H1 (cell line): ENCODE measurements around the gene RHO. TPM values are rescaled to one million over a fixed set of nuclear protein-coding genes. Genes with fewer than 3 reads are reported as not detected.

Experiments used
- CTCF ChIA-PET: fragments of 300-600 bp; sonication (Branson Sonifier 250); formaldehyde crosslinking; loops from one replicate; lab custom pipeline; 2021; ENCODE audit not compliant: partially characterized antibody; lab: Charles Lee
- POLR2A ChIA-PET: fragments of 300-600 bp; sonication (Branson Sonifier 250); formaldehyde crosslinking; loops from one replicate; lab custom pipeline; 2021; ENCODE audit warnings: inconsistent platforms; ENCODE audit not compliant: partially characterized antibody; lab: Charles Lee
- DNase-seq, 2 experiments: peaks; one replicate each; pipeline versions ENCODE4 v3.0.0 to v3.0.0-alpha.2; 2010 to 2022; ENCODE audit warnings: low spot score in 2 of 2, low read depth in 1 of 2, mixed read lengths in 1 of 2
- FAIRE-seq: peaks from 2 replicates; lab custom pipeline; 2011; peaks lifted over from hg19 to GRCh38; lab: Jason Lieb, UNC
- H2AFZ ChIP-seq: 2 replicates; pipeline ENCODE4 v1.8.1; 2012; ENCODE audit warnings: low read length, inconsistent platforms
- H2AK5ac ChIP-seq: 2 replicates; pipeline ENCODE4 v1.6.1; 2013; ENCODE audit warnings: low read depth, low read length
- H2BK120ac ChIP-seq: replicated peaks from 2 replicates; pipeline ENCODE3; 2013; ENCODE audit warnings: low read depth, low read length, inconsistent platforms
- H2BK12ac ChIP-seq: 2 replicates; pipeline ENCODE4 v1.6.1; 2013; ENCODE audit warnings: low read depth, low read length
- H2BK15ac ChIP-seq: 2 replicates; pipeline ENCODE4 v1.6.1; 2013; ENCODE audit warnings: low read length
- H2BK20ac ChIP-seq: 2 replicates; pipeline ENCODE4 v1.6.1; 2013; ENCODE audit warnings: low read length
- H2BK5ac ChIP-seq: 2 replicates; pipeline ENCODE4 v1.6.1; 2013; ENCODE audit warnings: low read depth, low read length
- H3K14ac ChIP-seq: 2 replicates; pipeline ENCODE4 v1.6.1; 2013; ENCODE audit warnings: inconsistent platforms; ENCODE audit not compliant: insufficient read length
- H3K18ac ChIP-seq: 2 replicates; pipeline ENCODE4 v1.6.1; 2013; ENCODE audit warnings: low read length; ENCODE audit errors: extremely low read depth
- H3K23ac ChIP-seq: 2 replicates; pipeline ENCODE4 v1.6.1; 2013; ENCODE audit warnings: inconsistent platforms; ENCODE audit not compliant: insufficient read length
- H3K23me2 ChIP-seq: 2 replicates; pipeline ENCODE4 v1.6.1; 2013; ENCODE audit warnings: low read depth, low read length
- H3K27ac ChIP-seq: 2 replicates; pipeline ENCODE4 v1.6.1; 2011; ENCODE audit warnings: low read depth, low read length, inconsistent platforms
- H3K27me3 ChIP-seq, 4 experiments: replicated peaks in 1 of 4; 1 replicate in 1 of 4; 2 replicates in 3 of 4; pipeline versions ENCODE4 v1.6.1 to v1.8.1; 2011 to 2013; ENCODE audit warnings: low read length in 3 of 4, mild to moderate bottlenecking in 3 of 4, inconsistent platforms in 2 of 4, mixed read lengths in 2 of 4, moderate library complexity in 1 of 4; ENCODE audit not compliant: control insufficient read depth in 3 of 4, insufficient read depth in 3 of 4; ENCODE audit errors: extremely low read depth in 1 of 4
- H3K36me3 ChIP-seq, 4 experiments: 2 replicates each; pipeline versions ENCODE4 v1.6.1 to v1.8.1; 2011 to 2013; ENCODE audit warnings: mild to moderate bottlenecking in 4 of 4, low read length in 3 of 4, moderate library complexity in 2 of 4, control low read depth in 1 of 4, inconsistent platforms in 1 of 4; ENCODE audit not compliant: insufficient read depth in 4 of 4, control insufficient read depth in 2 of 4
- H3K4ac ChIP-seq: replicated peaks from 2 replicates; pipeline ENCODE3; 2013; ENCODE audit warnings: low read length, low read depth, mixed read lengths, inconsistent platforms; ENCODE audit not compliant: insufficient read length
- H3K4me1 ChIP-seq, 4 experiments: replicated peaks in 1 of 4; 1 replicate in 1 of 4; 2 replicates in 3 of 4; pipeline versions ENCODE4 v1.6.1 to v1.8.1; 2011 to 2013; ENCODE audit warnings: low read length in 3 of 4, inconsistent platforms in 2 of 4, mixed read lengths in 1 of 4; ENCODE audit not compliant: insufficient read depth in 4 of 4, control insufficient read depth in 3 of 4
- H3K4me2 ChIP-seq, 2 experiments: 2 replicates each; pipeline versions ENCODE4 v1.6.1 to v1.8.1; 2011 to 2013; ENCODE audit warnings: low read depth in 2 of 2, low read length in 2 of 2, control low read depth in 1 of 2, inconsistent platforms in 1 of 2, mild to moderate bottlenecking in 1 of 2; ENCODE audit not compliant: insufficient read depth in 1 of 2
- H3K4me3 ChIP-seq, 4 experiments: fragments of 200-600, 300-600 bp in 1 of 4; sonication (generic), shearing (Covaris generic), sonication (Bioruptor Twin) in 1 of 4; 2 replicates each; pipeline versions ENCODE4 v1.5.1 to v1.8.1; 2011 to 2016; ENCODE audit warnings: low read length in 4 of 4, low read depth in 3 of 4, control low read depth in 2 of 4, inconsistent platforms in 2 of 4, mild to moderate bottlenecking in 2 of 4, mixed read lengths in 1 of 4, moderate library complexity in 1 of 4; ENCODE audit not compliant: insufficient read depth in 2 of 4; ENCODE audit errors: extremely low read depth in 1 of 4
- H3K56ac ChIP-seq: replicated peaks from 2 replicates; pipeline ENCODE3; 2013; ENCODE audit warnings: low read depth, mild to moderate bottlenecking, mixed read lengths, low read length, inconsistent platforms; ENCODE audit not compliant: insufficient read length
- H3K79me1 ChIP-seq: 2 replicates; pipeline ENCODE4 v1.6.1; 2013; ENCODE audit warnings: low read depth, low read length, control low read depth
- H3K79me2 ChIP-seq, 2 experiments: 2 replicates each; pipeline versions ENCODE4 v1.6.1 to v1.8.1; 2012 to 2013; ENCODE audit warnings: low read length in 2 of 2, mild to moderate bottlenecking in 2 of 2, inconsistent platforms in 1 of 2; ENCODE audit not compliant: insufficient read depth in 2 of 2, control insufficient read depth in 1 of 2
- H3K9ac ChIP-seq, 4 experiments: replicated peaks in 1 of 4; 1 replicate in 1 of 4; 2 replicates in 3 of 4; pipeline versions ENCODE4 v1.6.1 to v1.8.1; 2011 to 2013; ENCODE audit warnings: low read depth in 3 of 4, low read length in 3 of 4, control low read depth in 2 of 4, mild to moderate bottlenecking in 2 of 4, moderate library complexity in 2 of 4, inconsistent platforms in 1 of 4; ENCODE audit errors: extremely low read depth in 1 of 4
- H3K9me3 ChIP-seq, 2 experiments: 2 replicates each; pipeline versions ENCODE4 v1.6.1 to v1.8.1; 2012 to 2013; ENCODE audit warnings: mild to moderate bottlenecking in 2 of 2, moderate library complexity in 2 of 2, control low read depth in 1 of 2, inconsistent platforms in 1 of 2, low read depth in 1 of 2, low read length in 1 of 2, mixed read lengths in 1 of 2; ENCODE audit not compliant: insufficient read depth in 2 of 2
- H4K20me1 ChIP-seq, 2 experiments: replicated peaks in 1 of 2; 2 replicates each; pipeline versions ENCODE3 to v1.8.1; 2011 to 2013; ENCODE audit warnings: inconsistent platforms in 2 of 2, low read length in 2 of 2, mild to moderate bottlenecking in 1 of 2; ENCODE audit not compliant: insufficient read depth in 2 of 2, control insufficient read depth in 1 of 2
- H4K5ac ChIP-seq: 2 replicates; pipeline ENCODE4 v1.6.1; 2013; ENCODE audit warnings: low read length, low read depth, mixed read lengths, inconsistent platforms; ENCODE audit not compliant: insufficient read length
- H4K8ac ChIP-seq: 2 replicates; pipeline ENCODE4 v1.8.0; 2013; ENCODE audit warnings: mild to moderate bottlenecking, moderate library complexity, low read length, inconsistent platforms; ENCODE audit not compliant: insufficient read depth; ENCODE audit errors: extremely low read depth
- H4K91ac ChIP-seq: replicated peaks from 2 replicates; pipeline ENCODE3; 2013; ENCODE audit warnings: low read length, mixed read lengths, inconsistent platforms; ENCODE audit not compliant: insufficient read length
- BACH1 ChIP-seq: IDR thresholded peaks from 2 replicates; pipeline ENCODE4 v1.6.1; 2012; ENCODE audit warnings: low read length, improper control_type of control experiment
- KDM5A ChIP-seq: fragments of 200-600 bp; IDR thresholded peaks from 2 replicates; pipeline ENCODE4 v1.7.1; 2012; ENCODE audit warnings: mild to moderate bottlenecking, low read length, inconsistent platforms, mixed read lengths
- NRF1 ChIP-seq: IDR thresholded peaks from 2 replicates; pipeline ENCODE4 v1.6.1; 2011; ENCODE audit warnings: mild to moderate bottlenecking, low read depth, low read length, improper control_type of control experiment
- POU5F1 ChIP-seq: IDR thresholded peaks from 2 replicates; pipeline ENCODE4 v1.6.1; 2011; ENCODE audit warnings: low read depth, mild to moderate bottlenecking, low read length, moderate library complexity
- RAD21 ChIP-seq, 2 experiments: IDR thresholded peaks in 1 of 2; conservative IDR thresholded peaks in 1 of 2; 2 replicates each; pipeline ENCODE4 v1.6.1; 2011; ENCODE audit warnings: low read depth in 2 of 2, low read length in 2 of 2, improper control_type of control experiment in 1 of 2, inconsistent platforms in 1 of 2, mild to moderate bottlenecking in 1 of 2, moderate library complexity in 1 of 2
- SUZ12 ChIP-seq: fragments of 200-600 bp; sonication (generic); IDR thresholded peaks from 2 replicates; pipeline ENCODE4 v1.6.1; 2012; ENCODE audit warnings: mild to moderate bottlenecking, inconsistent platforms, low read length, moderate library complexity, mixed read lengths
- TAF7 ChIP-seq: optimal IDR thresholded peaks from 2 replicates; pipeline ENCODE3; 2011; ENCODE audit warnings: low read depth, mild to moderate bottlenecking, inconsistent platforms, low read length, moderate library complexity, borderline replicate concordance
- ZNF274 ChIP-seq: IDR thresholded peaks from 2 replicates; pipeline ENCODE4 v1.7.0; 2012; ENCODE audit warnings: low read length, borderline replicate concordance; ENCODE audit errors: extremely low read depth
- WGBS, 2 experiments: shearing (Covaris generic) in 1 of 2; methylation state at CpG; one replicate each; pipeline versions ENCODE4 v1.1.6 to v1.1.7; 2013 to 2015; ENCODE audit warnings: low lambda C conversion rate in 2 of 2, mixed read lengths in 2 of 2, inconsistent platforms in 1 of 2, low coverage in 1 of 2, missing lambda C conversion rate in 1 of 2; ENCODE audit not compliant: insufficient replicate concordance in 2 of 2, insufficient coverage in 1 of 2, insufficient read length in 1 of 2; ENCODE audit errors: extremely low coverage in 1 of 2, missing lambda C conversion rate in 1 of 2; 5-methylcytosine and 5-hydroxymethylcytosine counted together
- polyA plus RNA-seq, 7 experiments: library from polyadenylated mRNA; depleted of rRNA in 3 of 7; stranded (reverse) in 5 of 7; unstranded in 2 of 7; fragments of >200 nt in 5 of 7; fragments of 200-250 nt in 2 of 7; gene quantifications; 1 replicate in 5 of 7; 2 replicates in 1 of 7; 4 replicates in 1 of 7; pipeline versions ENCODE4 v1.2.1 to v1.2.3, GENCODE V29; 2011 to 2013; ENCODE audit warnings: missing spikeins in 2 of 7, mixed read lengths in 2 of 7
- total RNA-seq: library from RNA; stranded (reverse); fragmentation: NEBNext Ultra II Directional; extraction: Animal tissue kit (Norgen Biotek cat#: 25700); gene quantifications from 2 replicates; pipeline ENCODE4 v1.2.1, GENCODE V29; 2021

The RHO gene
- total and polyA plus RNA-seq, 2 of the 8 experiments (the other 6 are each of a cell fraction or from before 2014, with no cell fraction given), result not detected

GRCh38 chr3:129559565-129560079 is 31.2 kb downstream of the RHO start:
- H2BK15ac ChIP-seq, result peak overlapping the region; percentile 29; the same call in 1 of the 2 replicates
- H3K27me3 ChIP-seq, result no peaks in the 10 kb centered on the region; a peak in 1 of 7 replicates
- H3K14ac ChIP-seq, result no peak overlapping the region
- H2BK5ac ChIP-seq, result no peak overlapping the region
- H3K36me3 ChIP-seq, result no peaks in the 10 kb centered on the region; a peak in 1 of 8 replicates
- H3K4me2 ChIP-seq, result no peak overlapping the region
- H2BK12ac ChIP-seq, result no peak overlapping the region
- no peak overlapping the region for H3K18ac ChIP-seq
- no peak overlapping the region for H2BK120ac ChIP-seq
- peaks cover 0 to 1% of the 10 kb centered on the region in 2 experiments for H4K20me1 ChIP-seq
- WGBS, 2 experiments, result 95% methylated on average over 20 of the region's 20 CpGs; no CpG with 5 or more reads in 1 of the 2 experiments
- ChIA-PET POLR2A (interaction anchor here (0.6 kb wide), 1 partner anchor 361 kb away, joined by 5 read pairs; no protein-coding TSS in a partner anchor), CTCF (interaction anchor here (0.7 to 11.3 kb wide), 3 partner anchors 9 to 70 kb away, joined by 3 to 93 read pairs (median 4); no protein-coding TSS in a partner anchor)
- no peak overlapping the region for H3K9ac ChIP-seq
- H4K5ac ChIP-seq, result no peak overlapping the region
- no peaks in the 10 kb centered on the region for H3K9me3 ChIP-seq
- no peak overlapping the region; the same call in 1 of the 2 replicates for H4K8ac ChIP-seq
- no peak overlapping the region for H3K4me3 ChIP-seq
- H3K23ac ChIP-seq, result no peak overlapping the region
- TF ChIP-seq NRF1, result no peak
- no peak for TF ChIP-seq POU5F1
- no peak for TF ChIP-seq RAD21 (IDR thresholded peaks at IDR 0.05 in 1 of 2, conservative IDR thresholded peaks at IDR 0.05 in 1 of 2; ENCODE audit: low read depth in 2 of 2, low read length in 2 of 2)
- TF ChIP-seq BACH1, result no peak
- no peak for TF ChIP-seq KDM5A
- TF ChIP-seq TAF7, result no peak
- TF ChIP-seq SUZ12, result no peak
- no peak for TF ChIP-seq ZNF274
- DNase-seq (no peak), FAIRE-seq (no peak)
- no peak overlapping the region for H4K91ac ChIP-seq
- no peaks in the 10 kb centered on the region for H3K79me1 ChIP-seq
- no peaks in the 10 kb centered on the region for H3K23me2 ChIP-seq
- H3K27ac ChIP-seq, result no peak overlapping the region
- no peak overlapping the region for H2AFZ ChIP-seq
- no peak overlapping the region for H2AK5ac ChIP-seq
- no peak overlapping the region for H3K4ac ChIP-seq
- no peak overlapping the region for H3K56ac ChIP-seq
- H3K79me2 ChIP-seq, result no peaks in the 10 kb centered on the region
- H2BK20ac ChIP-seq, result no peak overlapping the region
- peaks cover 0 to 12% (median 6%) of the 10 kb centered on the region in 4 experiments; a peak in 4 of 7 replicates for H3K4me1 ChIP-seq
